ENCODE data around the gene TOMM40. TPM values are rescaled to one million over a fixed set of nuclear protein-coding genes. Genes with fewer than 3 reads are reported as not detected.

The TOMM40 gene
- total and polyA plus RNA-seq, 2 of the 13 experiments (the other 11 are each of a cell fraction or from before 2014, with no cell fraction given), result 72.0 to 110 TPM

GRCh38 chr19:44924243-44924725 is 33.2 kb downstream of the TOMM40 start:
- intact Hi-C loops (cut with micrococcal nuclease; ENCODE audit: unreplicated experiment), result no loop called here
- WGBS (ENCODE audit: low lambda C conversion rate), result 4% methylated on average over 8 of the region's 8 CpGs
- FAIRE-seq (peak; percentile 95), DNase-seq (ENCODE audit: low spot score) (peak; percentile 97), ATAC-seq (peak; percentile 82)
- Histone ChIP-seq H4K20me1 (ENCODE audit: insufficient read depth, low read length) (no peaks in the 10 kb centered on the region), H3K4me1 (ENCODE audit: insufficient read depth, low read length) (peaks cover 93% of the 10 kb centered on the region), H3K9ac (ENCODE audit: insufficient read depth, low read depth, low read length) (peak overlapping the region; percentile 75), H3K36me3 (replicated peaks in 1 of 2; ENCODE audit: control insufficient read depth in 1 of 2, insufficient read depth in 2 of 2, low read length in 2 of 2) (peaks cover under 1% of the 10 kb centered on the region in 2 experiments; a peak in 1 of 5 replicates), H3K4me3 (replicated peaks in 1 of 3; ENCODE audit: insufficient read depth in 1 of 3, low read depth in 2 of 3, low read length in 3 of 3) (peak overlapping the region in 2 of 3 experiments; percentile 38 to 51; a peak in 2 of 6 replicates), H3K27me3 (ENCODE audit: control insufficient read depth in 1 of 2, insufficient read depth in 2 of 2, low read length in 2 of 2) (no peaks in the 10 kb centered on the region), H3K79me2 (ENCODE audit: insufficient read depth, low read length) (peaks cover 4% of the 10 kb centered on the region), H3K27ac (ENCODE audit: extremely low read length, insufficient read depth, low read length) (peak overlapping the region; percentile 96), H3K9me3 (ENCODE audit: low read length) (no peaks in the 10 kb centered on the region), H2AFZ (ENCODE audit: low read length) (no peak overlapping the region), H3K4me2 (ENCODE audit: low read depth, low read length) (peak overlapping the region; percentile 90)
- CTCF ChIA-PET (ENCODE audit: low intra/inter-chr PET ratio, low total read pairs), result interaction anchor here (1.7 kb wide), 1 partner anchor 21 kb away, joined by 3 read pairs; no protein-coding TSS in a partner anchor
- BruUV-seq (replicated peaks), result no TSS peak
- POLR2A ChIA-PET, result interaction anchor here (0.6 to 5.7 kb wide), 13 partner anchors 11 to 233 kb away, joined by 3 to 317 read pairs (median 5); partner anchors contain the start of genes APOC1, APOC2, APOE and CLPTM1
- in situ Hi-C loops (cut with HindIII; ENCODE audit: extremely low pct_ligation_motif_present, low pct_unique_long_range_greater_than_20kb), result no loop called here
- TF ChIP-seq BHLHE40 (IDR thresholded peaks at IDR 0.05; ENCODE audit: low read length) (peak; percentile 57), NONO (IDR thresholded peaks at IDR 0.05) (no peak), NONO (CRISPR knock-in tag; conservative IDR thresholded peaks at IDR 0.05) (peak; percentile 96), ZNF441 (CRISPR knock-in tag; IDR thresholded peaks at IDR 0.05; ENCODE audit: borderline replicate concordance) (peak; percentile 54; the same call in 1 of the 2 replicates), ZNF331 (CRISPR knock-in tag; IDR thresholded peaks at IDR 0.05) (peak; percentile 95), ZNF558 (CRISPR knock-in tag; IDR thresholded peaks at IDR 0.05; ENCODE audit: borderline replicate concordance) (no peak), ZNF616 (CRISPR knock-in tag; IDR thresholded peaks at IDR 0.05; ENCODE audit: low read depth) (no peak), ZNF891 (CRISPR knock-in tag; IDR thresholded peaks at IDR 0.05) (peak; percentile 29; the same call in 1 of the 2 replicates), RAD21 (CRISPR knock-in tag; IDR thresholded peaks at IDR 0.05) (peak; percentile 76), ZNF660 (CRISPR knock-in tag; IDR thresholded peaks at IDR 0.05; ENCODE audit: borderline replicate concordance, low read depth) (no peak), ZKSCAN8 (CRISPR knock-in tag; IDR thresholded peaks at IDR 0.05; ENCODE audit: borderline replicate concordance) (peak; percentile 90), ZNF775 (CRISPR knock-in tag; IDR thresholded peaks at IDR 0.05; ENCODE audit: borderline replicate concordance) (no peak), ZBTB39 (CRISPR knock-in tag; IDR thresholded peaks at IDR 0.05) (peak; percentile 86), ERF (CRISPR knock-in tag; IDR thresholded peaks at IDR 0.05) (peak; percentile 93), AKAP8 (CRISPR knock-in tag; IDR thresholded peaks at IDR 0.05) (peak; percentile 83; the same call in 1 of the 2 replicates), U2AF1 (optimal IDR thresholded peaks at IDR 0.05; ENCODE audit: low read depth, low read length) (peak; percentile 96), ZBTB49 (CRISPR knock-in tag; IDR thresholded peaks at IDR 0.05; ENCODE audit: borderline replicate concordance) (no peak), PITX1 (CRISPR knock-in tag; IDR thresholded peaks at IDR 0.05) (peak; percentile 94), BRF2 (CRISPR knock-in tag; IDR thresholded peaks at IDR 0.05) (peak; percentile 75; the same call in 1 of the 2 replicates)

Measured in HepG2 (cell line).